GM18517 (cell line): ENCODE results near the gene CCAR1.
"Not testable (repeated sequence)": the region's sequence is repeated elsewhere in the genome, so short reads cannot be mapped to it uniquely, and the experiment has no call there.

Source experiments
- ATAC-seq: cut with Tn5 transposase; IDR thresholded peaks from one replicate; pipeline ENCODE4 v1.9.1; 2021; ENCODE audit warnings: mild to moderate bottlenecking, moderate library complexity; ENCODE audit not compliant: unreplicated experiment

Gene CCAR1

GRCh38 chr10:68756766-68757165, 35.7 kb downstream of the CCAR1 start:
- no peak for ATAC-seq

DNA sequence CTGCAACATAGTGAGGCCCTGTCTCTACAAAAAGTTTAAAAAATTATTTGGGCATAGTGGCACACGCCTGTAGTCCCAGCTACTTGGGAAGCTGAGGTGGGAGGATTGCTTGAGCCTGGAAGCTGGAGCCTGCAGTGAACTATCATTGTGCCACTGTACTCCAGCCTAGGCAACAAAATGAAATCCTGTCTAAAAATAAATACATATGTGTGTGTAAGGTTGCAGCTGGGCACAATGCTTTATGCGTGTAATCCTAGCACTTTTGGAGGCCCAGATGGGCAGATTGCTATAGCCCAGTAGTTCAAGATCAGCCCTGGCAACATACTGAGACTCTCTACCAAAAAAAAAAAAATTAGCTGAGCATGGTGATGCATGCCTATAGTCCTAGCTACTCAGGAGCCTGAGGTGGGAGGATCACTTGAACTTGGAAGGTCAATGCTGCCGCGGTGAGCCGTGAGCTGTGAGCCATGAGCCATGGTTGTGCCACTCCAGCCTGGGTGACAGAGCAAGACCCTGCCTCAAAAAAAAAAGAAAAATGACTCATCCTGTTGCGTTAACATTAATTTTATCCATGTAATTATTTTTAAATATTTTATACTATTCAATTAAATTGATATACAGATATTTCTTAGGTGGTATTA, 38.3 kb downstream of the CCAR1 start:
- no peak for ATAC-seq

- ATAC-seq, result no peak
Measured at GRCh38 chr10:68759967-68760366, 38.9 kb downstream of the CCAR1 start.

- not testable (repeated sequence) for ATAC-seq
Measured at GRCh38 chr10:68767407-68767806, 46.4 kb downstream of the CCAR1 start.

DNA sequence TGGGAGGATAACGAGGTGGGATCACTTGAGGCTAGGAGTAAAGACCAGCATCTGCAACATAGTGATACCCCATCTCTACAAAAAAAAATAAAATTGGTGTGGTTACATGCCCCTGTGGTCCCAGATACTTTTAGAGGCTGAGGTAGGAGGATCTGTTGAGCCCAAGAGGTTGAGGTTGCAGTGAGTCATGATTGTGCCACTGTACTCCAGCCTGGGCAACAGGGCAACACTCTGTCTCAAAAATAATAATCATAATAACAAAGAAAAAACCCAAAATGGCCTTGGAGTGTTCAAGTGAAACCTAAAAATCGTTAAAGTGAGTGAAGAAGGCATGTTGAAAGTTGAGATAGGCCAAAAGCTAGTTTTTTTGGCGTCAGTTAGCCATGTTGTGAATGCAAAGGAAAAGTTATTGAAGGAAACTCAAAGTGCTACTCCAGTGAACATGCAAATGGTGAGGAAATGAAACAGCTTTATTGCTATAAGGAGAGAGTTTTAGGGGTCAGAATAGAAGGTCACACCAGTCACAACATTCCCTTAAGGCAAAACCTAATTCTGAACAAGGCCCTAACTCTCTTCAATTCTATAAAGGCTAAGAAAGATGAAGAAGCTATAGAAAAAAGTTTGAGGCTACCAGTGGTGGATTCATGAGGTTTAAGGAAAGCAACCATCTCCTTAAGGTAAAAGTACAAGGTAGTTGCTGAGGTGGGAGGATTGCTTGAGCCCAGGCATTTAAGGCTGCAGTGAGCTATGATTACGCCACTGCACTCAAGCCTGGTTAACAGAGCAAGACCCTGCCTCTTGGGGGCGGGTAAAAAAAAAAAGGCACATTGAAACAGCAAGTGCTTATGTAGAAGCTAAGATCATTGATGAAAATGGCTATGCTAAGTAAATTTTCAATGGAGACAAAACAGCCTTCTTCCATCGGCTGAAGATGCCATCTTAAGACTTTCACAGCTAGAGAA, 60.9 kb downstream of the CCAR1 start:
- no peak for ATAC-seq

DNA sequence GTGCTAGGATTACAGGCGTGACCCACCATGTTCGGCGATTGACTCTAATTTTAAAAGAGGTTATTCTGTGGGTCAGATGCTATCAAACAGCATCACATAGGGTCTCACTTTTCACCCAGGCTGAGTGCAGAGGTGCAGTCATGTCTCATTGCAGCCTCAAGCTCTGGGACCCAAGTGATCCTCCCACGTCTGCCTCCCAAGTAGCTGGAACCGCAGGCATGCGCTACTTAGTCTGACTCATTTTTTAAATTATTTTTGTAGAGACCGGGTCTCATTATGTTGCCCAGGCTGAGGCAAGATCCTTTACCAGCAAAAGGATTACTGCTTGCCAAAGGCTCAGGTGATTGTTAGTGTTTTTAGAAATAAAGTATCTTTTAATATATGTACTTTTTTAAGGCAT, 63.4 kb downstream of the CCAR1 start:
- ATAC-seq, result no peak

- no peak for ATAC-seq
Measured at GRCh38 chr10:68787813-68788212, 66.8 kb downstream of the CCAR1 start.

GRCh38 chr10:68790476-68790875, 69.4 kb downstream of the CCAR1 start:
- no peak for ATAC-seq

GRCh38 chr10:68792115-68792514, 71.1 kb downstream of the CCAR1 start:
- no peak for ATAC-seq

GRCh38 chr10:68795886-68796532, 75.0 kb downstream of the CCAR1 start:
- ATAC-seq, result no peak

GRCh38 chr10:68796605-68797004, 75.6 kb downstream of the CCAR1 start:
- ATAC-seq, result no peak

DNA sequence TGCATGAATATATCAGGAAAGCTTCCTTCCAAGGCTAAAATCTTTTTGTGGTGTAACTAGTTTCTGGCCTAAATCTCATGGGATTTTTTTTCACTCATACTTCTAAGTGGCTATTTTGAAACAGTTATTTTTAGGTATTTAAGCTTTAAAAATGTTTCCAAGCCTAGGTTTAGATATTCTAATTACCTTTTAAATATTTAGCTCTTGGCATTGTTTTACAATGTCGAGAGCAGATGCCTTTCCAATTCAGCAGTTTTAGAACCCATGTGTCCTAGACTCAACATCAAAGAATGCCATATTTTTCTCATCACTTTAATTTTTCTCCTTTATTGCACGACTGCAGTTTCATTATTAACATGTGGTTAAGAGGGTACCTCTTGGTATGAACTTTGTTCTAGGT, 79.2 kb downstream of the CCAR1 start:
- no peak for ATAC-seq

GRCh38 chr10:68804692-68805091, 83.7 kb downstream of the CCAR1 start:
- ATAC-seq, result no peak

DNA sequence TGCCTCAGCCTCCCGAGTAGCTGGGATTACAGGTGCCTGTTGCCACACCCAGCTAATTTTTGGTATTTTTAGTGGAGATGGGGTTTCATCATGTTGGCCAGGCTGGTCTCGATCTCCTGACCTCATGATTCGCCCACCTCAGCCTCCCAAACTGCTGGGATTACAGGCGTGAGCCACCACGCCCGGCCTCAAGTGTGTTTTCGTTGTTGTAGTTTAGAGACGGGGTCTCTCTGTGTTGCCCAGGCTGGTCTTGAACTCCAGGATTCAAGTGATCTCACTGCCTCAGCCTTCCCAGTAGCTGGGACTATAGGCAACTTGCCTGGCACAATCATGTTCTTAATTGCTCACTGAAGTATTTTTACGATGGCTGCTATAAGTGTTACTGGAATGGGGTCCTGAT, 89.8 kb downstream of the CCAR1 start:
- not testable (repeated sequence) for ATAC-seq

- no peak for ATAC-seq
Measured at GRCh38 chr10:68811314-68812009, 90.4 kb downstream of the CCAR1 start.

- ATAC-seq, result no peak
Measured at GRCh38 chr10:68812420-68812819, 91.4 kb downstream of the CCAR1 start.

GRCh38 chr10:68813559-68813958, 92.5 kb downstream of the CCAR1 start:
- no peak for ATAC-seq

- no peak for ATAC-seq
Measured at GRCh38 chr10:68816796-68817412, 95.9 kb downstream of the CCAR1 start.

- not testable (repeated sequence) for ATAC-seq
Measured at GRCh38 chr10:68820359-68820758, 99.3 kb downstream of the CCAR1 start.

GRCh38 chr10:68822626-68823025, 101.6 kb downstream of the CCAR1 start:
- not testable (repeated sequence) for ATAC-seq
